A549 (cell line): Measurements from ENCODE around the gene ITPKB. TPM values are rescaled to one million over a fixed set of nuclear protein-coding genes. Genes with fewer than 3 reads are reported as not detected.

Experiments used
- ATAC-seq, 2 experiments: fragments of 200-7000 bp in 1 of 2; fragments of >200 bp in 1 of 2; cut with Nextera tagmentation in 1 of 2; cut with Tn5 transposase in 1 of 2; 3 replicates each; pipeline versions ENCODE4 v1.8.0 to v1.9.1; 2018 to 2020; ENCODE audit warnings: mild to moderate bottlenecking in 1 of 2, moderate library complexity in 1 of 2
- CTCF ChIA-PET: fragments of 300-600 bp; sonication (Branson Sonifier 250); formaldehyde crosslinking; extraction: SDS; loops from one replicate; lab custom pipeline; 2021; ENCODE audit warnings: antibody characterized with exemption, inconsistent platforms; lab: Yijun Ruan, JAX
- POLR2A ChIA-PET: fragments of 350-600 bp; formaldehyde crosslinking; extraction: SDS; loops from one replicate; lab custom pipeline; 2021; ENCODE audit warnings: antibody characterized with exemption, inconsistent platforms; lab: Yijun Ruan, JAX
- DNase-seq, 2 experiments: peaks; one replicate each; pipeline versions ENCODE4 v3.0.0 to v3.0.0-alpha.2; 2011 to 2016; ENCODE audit warnings: low read depth in 1 of 2, low spot score in 1 of 2
- FAIRE-seq: peaks from 2 replicates; lab custom pipeline; 2011; peaks lifted over from hg19 to GRCh38; lab: Jason Lieb, UNC
- H3K27ac ChIP-seq, 2 experiments: fragments of >200 bp; sonication (Bioruptor Twin); formaldehyde crosslinking; 3 replicates each; pipeline ENCODE4 v1.5.1; 2016 to 2017
- H3K4me1 ChIP-seq: fragments of >200 bp; sonication (Bioruptor Twin); formaldehyde crosslinking; 3 replicates; pipeline ENCODE4 v1.6.1; 2016
- H3K4me2 ChIP-seq: fragments of >200 bp; sonication (Bioruptor Twin); formaldehyde crosslinking; 3 replicates; pipeline ENCODE4 v1.6.1; 2016
- H3K4me3 ChIP-seq: fragments of >200 bp; sonication (Bioruptor Twin); formaldehyde crosslinking; 3 replicates; pipeline ENCODE4 v1.5.1; 2016
- H3K9me3 ChIP-seq: fragments of >200 bp; sonication (Bioruptor Twin); formaldehyde crosslinking; 3 replicates; pipeline ENCODE4 v1.6.1; 2016
- BCL3 ChIP-seq: fragments of >200 bp; sonication (Bioruptor Twin); formaldehyde crosslinking; IDR thresholded peaks from 3 replicates; pipeline ENCODE4 v1.6.1; 2016
- CBX8 ChIP-seq: fragments of 200-600 bp; sonication (generic); IDR thresholded peaks from 2 replicates; pipeline ENCODE4 v1.6.1; 2016
- CEBPB ChIP-seq, 2 experiments: fragments of >200 bp in 1 of 2; sonication (Bioruptor Twin) in 1 of 2; formaldehyde crosslinking in 1 of 2; IDR thresholded peaks; 2 replicates each; pipeline ENCODE4 v1.6.1; 2012 to 2016
- CHD2 ChIP-seq: fragments of 150-350 bp; IDR thresholded peaks from 2 replicates; pipeline ENCODE4 v1.6.1; 2014; ENCODE audit warnings: low read length; ENCODE audit not compliant: partially characterized antibody
- FOXS1 ChIP-seq: fragments of 250-450 bp; sonication (Bioruptor Pico); IDR thresholded peaks from 2 replicates; pipeline ENCODE4 v1.5.0; 2020; ENCODE audit warnings: mild to moderate bottlenecking, moderate library complexity
- HES2 ChIP-seq: fragments of >200 bp; sonication (Bioruptor Twin); formaldehyde crosslinking; IDR thresholded peaks from 2 replicates; pipeline ENCODE4 v1.6.1; 2016
- HOXA7 ChIP-seq: fragments of 250-450 bp; sonication (Bioruptor Pico); IDR thresholded peaks from 2 replicates; pipeline ENCODE4 v1.5.0; 2020; ENCODE audit warnings: mild to moderate bottlenecking, moderate library complexity
- HOXB13 ChIP-seq: fragments of 250-450 bp; sonication (Bioruptor Pico); IDR thresholded peaks from 2 replicates; pipeline ENCODE4 v1.5.0; 2020; ENCODE audit warnings: low read depth, mild to moderate bottlenecking, moderate library complexity
- JUN ChIP-seq, 2 experiments: fragments of >200 bp; sonication (Bioruptor Twin); formaldehyde crosslinking; IDR thresholded peaks; 2 replicates in 1 of 2; 3 replicates in 1 of 2; pipeline ENCODE4 v1.6.1; 2016 to 2017
- JUNB ChIP-seq: fragments of >200 bp; sonication (Bioruptor Twin); formaldehyde crosslinking; IDR thresholded peaks from 2 replicates; pipeline ENCODE4 v1.6.1; 2016
- MAFK ChIP-seq: fragments of 450-650 bp; IDR thresholded peaks from 2 replicates; pipeline ENCODE4 v1.6.1; 2014; ENCODE audit not compliant: partially characterized antibody
- MAZ ChIP-seq: fragments of 150-350 bp; IDR thresholded peaks from 2 replicates; pipeline ENCODE4 v1.6.1; 2014; ENCODE audit warnings: antibody characterized with exemption, low read depth, low read length, borderline replicate concordance
- NR3C1 ChIP-seq: fragments of >200 bp; sonication (Bioruptor Twin); formaldehyde crosslinking; IDR thresholded peaks from 3 replicates; pipeline ENCODE4 v1.6.1; 2017
- POLR2A ChIP-seq: IDR thresholded peaks from 2 replicates; pipeline ENCODE4 v1.6.1; 2012; ENCODE audit warnings: mild to moderate bottlenecking, low read length
- POLR2AphosphoS2 ChIP-seq: conservative IDR thresholded peaks from 2 replicates; pipeline ENCODE4 v1.6.1; 2012; ENCODE audit warnings: low read length, improper control_type of control experiment, inconsistent platforms
- RAD21 ChIP-seq, 2 experiments: fragments of >200 bp in 1 of 2; sonication (Bioruptor Twin) in 1 of 2; formaldehyde crosslinking in 1 of 2; IDR thresholded peaks in 1 of 2; conservative IDR thresholded peaks in 1 of 2; 2 replicates in 1 of 2; 3 replicates in 1 of 2; pipeline ENCODE4 v1.6.1; 2012 to 2018; ENCODE audit warnings: inconsistent platforms in 1 of 2
- RARB ChIP-seq: fragments of 250-450 bp; sonication (Bioruptor Pico); IDR thresholded peaks from 2 replicates; pipeline ENCODE4 v1.8.0; 2021; ENCODE audit warnings: mild to moderate bottlenecking, moderate library complexity
- RCOR1 ChIP-seq: fragments of 150-350 bp; IDR thresholded peaks from 2 replicates; pipeline ENCODE4 v1.6.1; 2014; ENCODE audit warnings: antibody characterized with exemption, low read length, low read depth
- RNF2 ChIP-seq: fragments of 200-600 bp; sonication (generic); IDR thresholded peaks from 2 replicates; pipeline ENCODE4 v1.6.1; 2016; ENCODE audit warnings: low read depth, mild to moderate bottlenecking, antibody characterized with exemption, moderate library complexity, borderline replicate concordance
- TP53 ChIP-seq: fragments of 250-450 bp; sonication (Bioruptor Pico); IDR thresholded peaks from 2 replicates; pipeline ENCODE4 v1.5.0; 2021; ENCODE audit warnings: mild to moderate bottlenecking, moderate library complexity
- USF2 ChIP-seq: fragments of 450-650 bp; IDR thresholded peaks from 2 replicates; pipeline ENCODE4 v1.6.1; 2014; ENCODE audit warnings: antibody characterized with exemption
- ZSCAN20 ChIP-seq: fragments of 250-450 bp; sonication (Bioruptor Pico); IDR thresholded peaks from 2 replicates; pipeline ENCODE4 v1.8.0; 2022; ENCODE audit warnings: mild to moderate bottlenecking, moderate library complexity
- WGBS: methylation state at CpG from one replicate; pipeline ENCODE4 v1.1.6; 2017; ENCODE audit errors: missing lambda C conversion rate; 5-methylcytosine and 5-hydroxymethylcytosine counted together
- polyA plus RNA-seq, 4 experiments: library from polyadenylated mRNA; depleted of rRNA in 3 of 4; stranded (reverse); fragments of >200 nt; fragmentation: RNase III in 1 of 4; extraction: RNeasy Plus Mini Kit Qiagen cat#74134 plus additional on column Dnase treatment in 1 of 4; gene quantifications; 2 replicates in 3 of 4; 3 replicates in 1 of 4; pipeline ENCODE4 v1.2.3, GENCODE V29; 2011 to 2017

The ITPKB gene
- polyA plus RNA-seq, 2 of the 4 experiments (the other 2 are of a cell fraction) = 1.7 to 2.8 TPM

GRCh38 chr1:226597616-226598454 lies 141.2 kb downstream of the ITPKB start:
- no peak overlapping the region for H3K4me3 ChIP-seq
- DNase-seq = no peak
- ChIA-PET CTCF (interaction anchor here (1.4 kb wide), 1 partner anchor 11 kb away, joined by 4 read pairs; no protein-coding TSS in a partner anchor), POLR2A (no interaction called here)
- FAIRE-seq = no peak
- H3K27ac ChIP-seq = no peak overlapping the region
- no peaks in the 10 kb centered on the region for H3K4me1 ChIP-seq
- H3K4me2 ChIP-seq = no peak overlapping the region
- WGBS = 54% methylated on average over 4 of the region's 5 CpGs
- H3K9me3 ChIP-seq = 0 out of 3 replicates have a peak, but pooled peaks cover 4% of the 10 kb centered on the region
- no peak for ATAC-seq
- no peak for TF ChIP-seq FOXS1 (CRISPR knock-in tag)
- TF ChIP-seq RCOR1 = no peak
- no peak for TF ChIP-seq MAZ
- TF ChIP-seq RAD21 (conservative IDR thresholded peaks at IDR 0.05 in 1 of 2, IDR thresholded peaks at IDR 0.05 in 1 of 2) = no peak
- TF ChIP-seq HOXA7 (CRISPR knock-in tag) = no peak
- TF ChIP-seq RNF2 = no peak
- no peak for TF ChIP-seq ZSCAN20 (CRISPR knock-in tag)
- no peak for TF ChIP-seq POLR2A
- TF ChIP-seq RARB (CRISPR knock-in tag) = no peak
- TF ChIP-seq BCL3 = no peak
- TF ChIP-seq JUNB = no peak
- no peak for TF ChIP-seq CEBPB (IDR thresholded peaks at IDR 0.05)
- no peak for TF ChIP-seq POLR2AphosphoS2
- no peak for TF ChIP-seq CBX8
- no peak for TF ChIP-seq USF2
- no peak for TF ChIP-seq MAFK
- TF ChIP-seq CHD2 = no peak
- TF ChIP-seq NR3C1 = no peak
- no peak for TF ChIP-seq JUN (IDR thresholded peaks at IDR 0.05)
- no peak for TF ChIP-seq HOXB13 (CRISPR knock-in tag)

- FAIRE-seq (no peak), DNase-seq (no peak), ATAC-seq (peak in 1 of 2 experiments; percentile 56; a peak in 2 of 6 replicates)
- TF ChIP-seq HES2 = no peak
- no peak for TF ChIP-seq TP53 (CRISPR knock-in tag)
- no peak overlapping the region for H3K27ac ChIP-seq
- 63% methylated on average over 13 of the region's 16 CpGs for WGBS
- no peaks in the 10 kb centered on the region for H3K4me1 ChIP-seq
- H3K4me2 ChIP-seq = no peak overlapping the region
- H3K4me3 ChIP-seq = no peak overlapping the region
- POLR2A ChIA-PET = no interaction called here
- H3K9me3 ChIP-seq = 0 out of 3 replicates have a peak, but pooled peaks cover 4% of the 10 kb centered on the region
- CTCF ChIA-PET = interaction anchor here (1.4 kb wide), 1 partner anchor 12 kb away, joined by 4 read pairs; no protein-coding TSS in a partner anchor
Measured at GRCh38 chr1:226596531-226597165, 142.4 kb downstream of the ITPKB start.
